Astrocyte (in vitro differentiated cells and primary cell): ENCODE data around the gene PDE6B. TPM values are rescaled to one million over a fixed set of nuclear protein-coding genes. Genes with fewer than 3 reads are reported as not detected.

Source experiments
- DNase-seq: peaks from one replicate; pipeline ENCODE4 v3.0.0-alpha.2; 2010; ENCODE audit warnings: low read depth
- FAIRE-seq: peaks from 2 replicates; lab custom pipeline; 2011; peaks lifted over from hg19 to GRCh38; lab: Jason Lieb, UNC
- H2AFZ ChIP-seq: 2 replicates; pipeline ENCODE4 v1.6.0; 2012; ENCODE audit warnings: low read depth, low read length, inconsistent platforms
- H3K27ac ChIP-seq: 2 replicates; pipeline ENCODE4 v1.5.1; 2011; ENCODE audit warnings: low read depth, low read length, inconsistent platforms
- H3K27me3 ChIP-seq: 2 replicates; pipeline ENCODE4 v1.6.0; 2011; ENCODE audit warnings: low read length, inconsistent platforms; ENCODE audit not compliant: insufficient read depth
- H3K36me3 ChIP-seq: 2 replicates; pipeline ENCODE4 v1.5.1; 2011; ENCODE audit warnings: low read length, inconsistent platforms; ENCODE audit not compliant: insufficient read depth
- H3K4me1 ChIP-seq: 2 replicates; pipeline ENCODE4 v1.5.1; 2011; ENCODE audit warnings: low read length, inconsistent platforms; ENCODE audit not compliant: insufficient read depth
- H3K4me2 ChIP-seq: 2 replicates; pipeline ENCODE4 v1.6.0; 2012; ENCODE audit warnings: low read length, inconsistent platforms
- H3K4me3 ChIP-seq: 2 replicates; pipeline ENCODE4 v1.5.1; 2011; ENCODE audit warnings: low read depth, mild to moderate bottlenecking, low read length, inconsistent platforms; ENCODE audit not compliant: insufficient read depth
- H3K79me2 ChIP-seq: 2 replicates; pipeline ENCODE4 v1.6.0; 2012; ENCODE audit warnings: mild to moderate bottlenecking, low read length, inconsistent platforms; ENCODE audit not compliant: insufficient read depth
- H3K9ac ChIP-seq: 2 replicates; pipeline ENCODE4 v1.6.0; 2012; ENCODE audit warnings: mild to moderate bottlenecking, low read length, inconsistent platforms
- H3K9me3 ChIP-seq: 2 replicates; pipeline ENCODE4 v1.5.1; 2012; ENCODE audit warnings: low read depth, mild to moderate bottlenecking, low read length, inconsistent platforms; ENCODE audit not compliant: insufficient read depth
- H4K20me1 ChIP-seq: 2 replicates; pipeline ENCODE4 v1.6.0; 2012; ENCODE audit warnings: low read length, inconsistent platforms; ENCODE audit not compliant: insufficient read depth
- H3K27ac Mint-ChIP-seq: one replicate; pipeline ENCODE4 v1.8.0; 2021; ENCODE audit warnings: mild to moderate bottlenecking, mixed read lengths; ENCODE audit not compliant: unreplicated experiment
- H3K27me3 Mint-ChIP-seq: one replicate; pipeline ENCODE4 v1.8.0; 2021; ENCODE audit warnings: low read depth, mixed read lengths; ENCODE audit not compliant: unreplicated experiment
- H3K36me3 Mint-ChIP-seq: one replicate; pipeline ENCODE4 v1.8.0; 2021; ENCODE audit warnings: low read depth, mixed read lengths; ENCODE audit not compliant: unreplicated experiment
- H3K4me1 Mint-ChIP-seq: one replicate; pipeline ENCODE4 v1.8.0; 2021; ENCODE audit warnings: low read depth, mixed read lengths; ENCODE audit not compliant: unreplicated experiment
- H3K4me3 Mint-ChIP-seq: one replicate; pipeline ENCODE4 v1.8.0; 2021; ENCODE audit warnings: mild to moderate bottlenecking, moderate library complexity, mixed read lengths; ENCODE audit not compliant: unreplicated experiment
- H3K9me3 Mint-ChIP-seq: one replicate; pipeline ENCODE4 v1.8.0; 2021; ENCODE audit warnings: mild to moderate bottlenecking, mixed read lengths; ENCODE audit not compliant: unreplicated experiment
- CTCF ChIP-seq: IDR thresholded peaks from 2 replicates; pipeline ENCODE4 v1.5.1; 2011; ENCODE audit warnings: low read depth, mild to moderate bottlenecking, inconsistent platforms, low read length, moderate library complexity; ENCODE audit not compliant: insufficient read depth
- EZH2 ChIP-seq: IDR thresholded peaks from 2 replicates; pipeline ENCODE4 v1.6.1; 2012; ENCODE audit warnings: mild to moderate bottlenecking, low read length, inconsistent platforms; ENCODE audit not compliant: insufficient read depth
- total RNA-seq: library from RNA; stranded (reverse); gene quantifications from 2 replicates; pipeline ENCODE4 v1.2.1, GENCODE V29; 2021

Gene PDE6B
- total RNA-seq, 1 donor from 2014 or later, result 2.8 TPM

GRCh38 chr4:710116-710515 lies 84.7 kb downstream of the PDE6B start:
- H3K4me2 ChIP-seq, result no peak overlapping the region
- peaks cover 2% of the 10 kb centered on the region for H3K36me3 ChIP-seq
- Mint-ChIP-seq H3K4me3 (no peak overlapping the region), H3K27ac (no peak overlapping the region), H3K27me3 (no peaks in the 10 kb centered on the region), H3K36me3 (peaks cover 3% of the 10 kb centered on the region), H3K4me1 (peaks cover 13% of the 10 kb centered on the region), H3K9me3 (no peaks in the 10 kb centered on the region)
- peaks cover 87% of the 10 kb centered on the region for H3K79me2 ChIP-seq
- no peak overlapping the region for H3K4me3 ChIP-seq
- H3K9ac ChIP-seq, result no peak overlapping the region
- H3K27me3 ChIP-seq, result no peaks in the 10 kb centered on the region
- H3K9me3 ChIP-seq, result no peaks in the 10 kb centered on the region
- H4K20me1 ChIP-seq, result peaks cover 72% of the 10 kb centered on the region
- FAIRE-seq, result no peak
- no peak overlapping the region for H2AFZ ChIP-seq
- no peak for DNase-seq
- H3K4me1 ChIP-seq, result peaks cover 10% of the 10 kb centered on the region
- no peak for TF ChIP-seq EZH2
- no peak for TF ChIP-seq CTCF
- no peak overlapping the region for H3K27ac ChIP-seq

GRCh38 chr4:710916-711315 lies 85.5 kb downstream of the PDE6B start:
- no peaks in the 10 kb centered on the region for H3K9me3 Mint-ChIP-seq
- no peaks in the 10 kb centered on the region for H3K27me3 Mint-ChIP-seq
- peaks cover 2% of the 10 kb centered on the region for H3K36me3 ChIP-seq
- H3K9ac ChIP-seq, result no peak overlapping the region
- H3K4me3 Mint-ChIP-seq, result no peak overlapping the region
- peaks cover 13% of the 10 kb centered on the region for H3K4me1 Mint-ChIP-seq
- H3K9me3 ChIP-seq, result no peaks in the 10 kb centered on the region
- peaks cover 10% of the 10 kb centered on the region for H3K4me1 ChIP-seq
- TF ChIP-seq CTCF (no peak), EZH2 (no peak)
- peaks cover 74% of the 10 kb centered on the region for H4K20me1 ChIP-seq
- no peak overlapping the region for H3K27ac ChIP-seq
- no peak overlapping the region for H3K4me3 ChIP-seq
- H3K4me2 ChIP-seq, result no peak overlapping the region
- no peak overlapping the region for H3K27ac Mint-ChIP-seq
- FAIRE-seq (no peak), DNase-seq (no peak)
- peaks cover 4% of the 10 kb centered on the region for H3K36me3 Mint-ChIP-seq
- no peaks in the 10 kb centered on the region for H3K27me3 ChIP-seq
- no peak overlapping the region for H2AFZ ChIP-seq
- H3K79me2 ChIP-seq, result peaks cover 91% of the 10 kb centered on the region

- Histone ChIP-seq H3K36me3 (peaks cover 2% of the 10 kb centered on the region), H3K79me2 (peaks cover 88% of the 10 kb centered on the region), H3K4me2 (no peak overlapping the region), H3K4me1 (peaks cover 8% of the 10 kb centered on the region), H3K27me3 (no peaks in the 10 kb centered on the region), H2AFZ (no peak overlapping the region), H3K27ac (no peak overlapping the region), H3K9ac (no peak overlapping the region), H4K20me1 (peaks cover 71% of the 10 kb centered on the region), H3K9me3 (no peaks in the 10 kb centered on the region), H3K4me3 (no peak overlapping the region)
- Mint-ChIP-seq H3K36me3 (peaks cover 4% of the 10 kb centered on the region), H3K4me1 (peaks cover 13% of the 10 kb centered on the region), H3K27me3 (no peaks in the 10 kb centered on the region), H3K27ac (no peak overlapping the region), H3K9me3 (no peaks in the 10 kb centered on the region), H3K4me3 (no peak overlapping the region)
- FAIRE-seq, result no peak
- TF ChIP-seq EZH2 (no peak), CTCF (no peak)
- no peak for DNase-seq
Observed at GRCh38 chr4:712093-712492, 86.7 kb downstream of the PDE6B start.
